ENCODE results near the gene AFF1. TPM values are rescaled to one million over a fixed set of nuclear protein-coding genes. Genes with fewer than 3 reads are reported as not detected.

AFF1 gene
- total RNA-seq, 1 experiment from 2014 or later, result 61.9 TPM

GRCh38 chr4:86961605-86962295 is 26.9 kb downstream of the AFF1 start:
- ChIA-PET CTCF (interaction anchor here (0.9 kb wide), 1 partner anchor 39 kb away, joined by 7 read pairs; no protein-coding TSS in a partner anchor), POLR2A (interaction anchor here (0.6 to 0.9 kb wide), 2 partner anchors 13 to 45 kb away, joined by 4 to 7 read pairs; no protein-coding TSS in a partner anchor)
- Mint-ChIP-seq H3K27me3 (ENCODE audit: insufficient read depth, unreplicated experiment) (no peaks in the 10 kb centered on the region), H3K27ac (ENCODE audit: low read depth, unreplicated experiment) (no peak overlapping the region), H3K4me3 (ENCODE audit: unreplicated experiment) (no peak overlapping the region), H3K4me1 (ENCODE audit: insufficient read depth, unreplicated experiment) (no peaks in the 10 kb centered on the region), H3K9me3 (ENCODE audit: unreplicated experiment) (no peaks in the 10 kb centered on the region), H3K36me3 (ENCODE audit: insufficient read depth, unreplicated experiment) (peaks cover 35% of the 10 kb centered on the region)
- TF ChIP-seq, protein P1, sequence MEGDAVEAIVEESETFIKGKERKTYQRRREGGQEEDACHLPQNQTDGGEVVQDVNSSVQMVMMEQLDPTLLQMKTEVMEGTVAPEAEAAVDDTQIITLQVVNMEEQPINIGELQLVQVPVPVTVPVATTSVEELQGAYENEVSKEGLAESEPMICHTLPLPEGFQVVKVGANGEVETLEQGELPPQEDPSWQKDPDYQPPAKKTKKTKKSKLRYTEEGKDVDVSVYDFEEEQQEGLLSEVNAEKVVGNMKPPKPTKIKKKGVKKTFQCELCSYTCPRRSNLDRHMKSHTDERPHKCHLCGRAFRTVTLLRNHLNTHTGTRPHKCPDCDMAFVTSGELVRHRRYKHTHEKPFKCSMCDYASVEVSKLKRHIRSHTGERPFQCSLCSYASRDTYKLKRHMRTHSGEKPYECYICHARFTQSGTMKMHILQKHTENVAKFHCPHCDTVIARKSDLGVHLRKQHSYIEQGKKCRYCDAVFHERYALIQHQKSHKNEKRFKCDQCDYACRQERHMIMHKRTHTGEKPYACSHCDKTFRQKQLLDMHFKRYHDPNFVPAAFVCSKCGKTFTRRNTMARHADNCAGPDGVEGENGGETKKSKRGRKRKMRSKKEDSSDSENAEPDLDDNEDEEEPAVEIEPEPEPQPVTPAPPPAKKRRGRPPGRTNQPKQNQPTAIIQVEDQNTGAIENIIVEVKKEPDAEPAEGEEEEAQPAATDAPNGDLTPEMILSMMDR (IDR thresholded peaks at IDR 0.05; ENCODE audit: unreplicated experiment), result no peak
- intact Hi-C loops (cut with micrococcal nuclease), result no loop called here
- DNase-seq (ENCODE audit: unreplicated experiment), result no peak
- no TSS peak for BruUV-seq (replicated peaks)

- H3K4me3 Mint-ChIP-seq (ENCODE audit: unreplicated experiment), result no peak overlapping the region
- H3K36me3 Mint-ChIP-seq (ENCODE audit: insufficient read depth, unreplicated experiment), result peaks cover 21% of the 10 kb centered on the region
- DNase-seq (ENCODE audit: unreplicated experiment), result peak; percentile 55
- H3K27ac Mint-ChIP-seq (ENCODE audit: low read depth, unreplicated experiment), result peak overlapping the region; percentile 58
- no peaks in the 10 kb centered on the region for H3K27me3 Mint-ChIP-seq (ENCODE audit: insufficient read depth, unreplicated experiment)
- BruUV-seq (replicated peaks), result no TSS peak
- POLR2A ChIA-PET, result interaction anchor here (0.6 to 1.5 kb wide), 4 partner anchors 9 to 130 kb away, joined by 3 read pairs; no protein-coding TSS in a partner anchor
- intact Hi-C loops (cut with micrococcal nuclease), result no loop called here
- H3K4me1 Mint-ChIP-seq (ENCODE audit: insufficient read depth, unreplicated experiment), result no peaks in the 10 kb centered on the region
- H3K9me3 Mint-ChIP-seq (ENCODE audit: unreplicated experiment), result no peaks in the 10 kb centered on the region
- CTCF ChIA-PET, result interaction anchor here (0.6 to 1.0 kb wide), 3 partner anchors 41 to 119 kb away, joined by 3 to 4 read pairs (median 3); no protein-coding TSS in a partner anchor
- TF ChIP-seq, protein P1 (IDR thresholded peaks at IDR 0.05; ENCODE audit: unreplicated experiment), result no peak
These were observed 28.9 kb downstream of the AFF1 start for GRCh38 chr4:86963697-86964096.

DNA sequence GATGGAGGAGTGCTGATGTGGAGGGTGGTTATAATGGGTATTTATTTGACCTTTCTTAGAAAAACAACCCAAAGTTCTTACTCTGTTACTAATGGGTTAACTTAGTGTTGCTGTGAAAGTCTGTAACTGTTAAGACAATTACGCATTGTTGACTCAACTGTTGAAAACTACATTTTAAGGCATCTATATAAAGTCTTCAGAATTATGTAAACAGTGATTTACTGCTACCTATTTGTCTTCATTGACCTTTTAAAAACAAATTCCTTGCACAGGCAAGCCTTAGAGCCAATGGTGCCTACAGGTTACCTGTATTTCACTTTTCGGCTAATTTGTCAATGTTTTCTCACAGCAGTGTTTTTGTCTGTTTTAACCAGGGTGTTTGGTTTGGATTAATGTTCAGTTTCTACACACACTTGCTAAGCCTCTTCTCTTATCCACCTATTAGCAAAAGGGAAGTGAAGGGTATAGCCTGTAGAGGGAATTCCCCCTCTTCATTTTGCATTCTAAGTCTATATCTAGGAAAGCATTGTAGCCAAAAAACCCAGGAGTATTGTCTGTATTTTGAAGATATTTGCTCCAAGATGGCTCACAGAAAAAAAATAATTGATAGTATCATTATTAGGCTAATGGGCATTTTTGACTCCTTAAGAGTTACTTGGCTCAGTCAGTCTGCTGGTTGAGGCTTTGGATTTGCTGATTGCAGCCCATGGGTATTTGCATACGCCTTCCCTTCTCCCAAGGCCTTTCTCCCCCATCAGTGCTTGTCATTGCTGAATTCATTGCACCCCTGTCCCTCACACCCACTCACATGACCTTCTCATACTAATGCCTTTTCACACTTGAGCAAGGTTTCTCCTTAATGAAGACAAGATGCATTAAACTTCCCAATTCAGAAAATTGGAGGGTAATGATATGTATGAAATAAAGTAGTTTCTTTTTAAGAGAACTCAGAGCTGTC is 30.5 kb downstream of the AFF1 start:
- peaks cover 1% of the 10 kb centered on the region for H3K4me1 Mint-ChIP-seq (ENCODE audit: insufficient read depth, unreplicated experiment)
- intact Hi-C loops (cut with micrococcal nuclease), result no loop called here
- no peaks in the 10 kb centered on the region for H3K27me3 Mint-ChIP-seq (ENCODE audit: insufficient read depth, unreplicated experiment)
- TF ChIP-seq, protein P1 (IDR thresholded peaks at IDR 0.05; ENCODE audit: unreplicated experiment), result no peak
- H3K4me3 Mint-ChIP-seq (ENCODE audit: unreplicated experiment), result no peak overlapping the region
- BruUV-seq (replicated peaks), result no TSS peak
- H3K36me3 Mint-ChIP-seq (ENCODE audit: insufficient read depth, unreplicated experiment), result peaks cover 11% of the 10 kb centered on the region
- H3K27ac Mint-ChIP-seq (ENCODE audit: low read depth, unreplicated experiment), result no peak overlapping the region
- no peaks in the 10 kb centered on the region for H3K9me3 Mint-ChIP-seq (ENCODE audit: unreplicated experiment)
- no peak for DNase-seq (ENCODE audit: unreplicated experiment)
- CTCF ChIA-PET, result no interaction called here
- POLR2A ChIA-PET, result no interaction called here

GRCh38 chr4:86967073-86967472 is 32.3 kb downstream of the AFF1 start:
- intact Hi-C loops (cut with micrococcal nuclease), result no loop called here
- H3K4me3 Mint-ChIP-seq (ENCODE audit: unreplicated experiment), result no peak overlapping the region
- TF ChIP-seq, protein P1 (IDR thresholded peaks at IDR 0.05; ENCODE audit: unreplicated experiment), result no peak
- no peaks in the 10 kb centered on the region for H3K9me3 Mint-ChIP-seq (ENCODE audit: unreplicated experiment)
- no peak for DNase-seq (ENCODE audit: unreplicated experiment)
- H3K27ac Mint-ChIP-seq (ENCODE audit: low read depth, unreplicated experiment), result no peak overlapping the region
- CTCF ChIA-PET, result no interaction called here
- no peaks in the 10 kb centered on the region for H3K27me3 Mint-ChIP-seq (ENCODE audit: insufficient read depth, unreplicated experiment)
- H3K36me3 Mint-ChIP-seq (ENCODE audit: insufficient read depth, unreplicated experiment), result no peaks in the 10 kb centered on the region
- no TSS peak for BruUV-seq (replicated peaks)
- peaks cover 17% of the 10 kb centered on the region for H3K4me1 Mint-ChIP-seq (ENCODE audit: insufficient read depth, unreplicated experiment)
- POLR2A ChIA-PET, result interaction anchor here (0.7 kb wide), 1 partner anchor 13 kb away, joined by 3 read pairs; no protein-coding TSS in a partner anchor

Measured in MCF 10A (cell line).